Osteoblast (primary cell): ENCODE data around the gene TSPAN15. TPM values are rescaled to one million over a fixed set of nuclear protein-coding genes. Genes with fewer than 3 reads are reported as not detected.

Source experiments
- DNase-seq: peaks from one replicate; pipeline ENCODE4 v3.0.0; 2011; ENCODE audit warnings: low spot score, mixed read lengths; ENCODE audit not compliant: insufficient read length; ENCODE audit errors: missing footprints
- H2AFZ ChIP-seq: 2 replicates; pipeline ENCODE4 v1.6.0; 2011; ENCODE audit warnings: mild to moderate bottlenecking, low read length
- H3K27ac ChIP-seq: 2 replicates; pipeline ENCODE4 v1.5.1; 2011; ENCODE audit warnings: mild to moderate bottlenecking, low read depth, low read length, moderate library complexity
- H3K27me3 ChIP-seq: 2 replicates; pipeline ENCODE4 v1.6.0; 2012; ENCODE audit warnings: mild to moderate bottlenecking, control low read depth, inconsistent platforms, low read length, moderate library complexity; ENCODE audit not compliant: insufficient read depth
- H3K36me3 ChIP-seq: 2 replicates; pipeline ENCODE4 v1.5.1; 2011; ENCODE audit warnings: mild to moderate bottlenecking, low read length, control low read depth, moderate library complexity; ENCODE audit not compliant: insufficient read depth
- H3K4me1 ChIP-seq: 2 replicates; pipeline ENCODE4 v1.5.1; 2011; ENCODE audit warnings: mild to moderate bottlenecking, low read length, control low read depth, moderate library complexity; ENCODE audit not compliant: insufficient read depth
- H3K4me2 ChIP-seq: 2 replicates; pipeline ENCODE4 v1.6.0; 2011; ENCODE audit warnings: mild to moderate bottlenecking, low read length; ENCODE audit not compliant: insufficient read depth
- H3K4me3 ChIP-seq: fragments of 200-600 bp; sonication (generic); 3 replicates; pipeline ENCODE4 v1.5.1; 2012; ENCODE audit warnings: mild to moderate bottlenecking, low read length, inconsistent platforms; ENCODE audit not compliant: insufficient read depth
- H3K79me2 ChIP-seq: 2 replicates; pipeline ENCODE4 v1.6.0; 2012; ENCODE audit warnings: mild to moderate bottlenecking, low read length, control low read depth, inconsistent platforms; ENCODE audit not compliant: insufficient read depth
- H3K9me3 ChIP-seq: 2 replicates; pipeline ENCODE4 v1.5.1; 2011; ENCODE audit warnings: low read depth, low read length, control low read depth
- H4K20me1 ChIP-seq: 2 replicates; pipeline ENCODE4 v1.6.0; 2012; ENCODE audit warnings: mild to moderate bottlenecking, low read length, control low read depth; ENCODE audit not compliant: insufficient read depth
- CTCF ChIP-seq: IDR thresholded peaks from 2 replicates; pipeline ENCODE4 v1.5.1; 2011; ENCODE audit warnings: mild to moderate bottlenecking, low read depth, low read length, moderate library complexity; ENCODE audit errors: extremely low read depth
- total RNA-seq: library from RNA; depleted of rRNA; stranded (reverse); fragments of >200 nt; gene quantifications from 2 replicates; pipeline ENCODE4 v1.2.3, GENCODE V29; 2012

Gene TSPAN15
- total RNA-seq, 1 donor: 0.72 TPM

- Histone ChIP-seq H4K20me1 (no peaks in the 10 kb centered on the region), H3K4me1 (peaks cover 4% of the 10 kb centered on the region), H3K27ac (no peak overlapping the region), H3K9me3 (no peaks in the 10 kb centered on the region), H3K36me3 (no peaks in the 10 kb centered on the region), H3K4me2 (no peak overlapping the region), H3K4me3 (no peak overlapping the region), H2AFZ (peak overlapping the region; percentile 37), H3K27me3 (peaks cover 9% of the 10 kb centered on the region), H3K79me2 (no peaks in the 10 kb centered on the region)
- DNase-seq: peak; percentile 90
- no peak for TF ChIP-seq CTCF
Observed at GRCh38 chr10:69498711-69499471, 47.6 kb downstream of the TSPAN15 start.

- Histone ChIP-seq H3K27me3 (peaks cover 19% of the 10 kb centered on the region), H3K36me3 (no peaks in the 10 kb centered on the region), H3K4me2 (no peak overlapping the region), H2AFZ (no peak overlapping the region), H3K27ac (no peak overlapping the region), H4K20me1 (no peaks in the 10 kb centered on the region), H3K9me3 (no peaks in the 10 kb centered on the region), H3K79me2 (no peaks in the 10 kb centered on the region), H3K4me3 (no peak overlapping the region), H3K4me1 (peaks cover 4% of the 10 kb centered on the region)
- no peak for TF ChIP-seq CTCF
- DNase-seq: no peak
Observed at GRCh38 chr10:69499726-69500689, 48.7 kb downstream of the TSPAN15 start.

GRCh38 chr10:69500864-69501468 lies 49.7 kb downstream of the TSPAN15 start:
- no peak overlapping the region for H3K4me2 ChIP-seq
- TF ChIP-seq CTCF: no peak
- no peaks in the 10 kb centered on the region for H3K9me3 ChIP-seq
- no peaks in the 10 kb centered on the region for H4K20me1 ChIP-seq
- H3K36me3 ChIP-seq: no peaks in the 10 kb centered on the region
- no peak for DNase-seq
- no peak overlapping the region for H3K4me3 ChIP-seq
- peaks cover 19% of the 10 kb centered on the region for H3K27me3 ChIP-seq
- H3K79me2 ChIP-seq: no peaks in the 10 kb centered on the region
- peaks cover 4% of the 10 kb centered on the region for H3K4me1 ChIP-seq
- no peak overlapping the region for H3K27ac ChIP-seq
- H2AFZ ChIP-seq: no peak overlapping the region
